ENCODE measurements around the gene S100A12.

DNA sequence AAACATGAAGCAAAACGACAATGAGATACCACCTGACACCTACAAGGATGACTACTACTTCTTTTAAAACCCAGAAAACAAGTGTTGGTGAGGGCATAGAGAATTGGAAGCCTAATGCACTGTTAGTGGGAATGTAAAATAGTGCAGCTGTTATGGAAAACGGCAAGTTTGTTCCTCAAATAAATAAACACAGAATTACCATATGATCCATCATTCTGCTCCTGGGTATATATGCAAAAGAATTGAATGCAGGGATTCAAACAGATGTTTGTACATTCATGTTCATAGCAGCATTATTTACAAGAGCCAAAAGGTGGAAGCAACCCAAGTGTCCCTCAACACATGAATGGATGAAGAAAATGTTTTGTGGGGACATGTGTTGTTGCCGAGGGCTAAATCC, 16.8 kb upstream of the S100A12 start:
- TF ChIP-seq, protein P1, sequence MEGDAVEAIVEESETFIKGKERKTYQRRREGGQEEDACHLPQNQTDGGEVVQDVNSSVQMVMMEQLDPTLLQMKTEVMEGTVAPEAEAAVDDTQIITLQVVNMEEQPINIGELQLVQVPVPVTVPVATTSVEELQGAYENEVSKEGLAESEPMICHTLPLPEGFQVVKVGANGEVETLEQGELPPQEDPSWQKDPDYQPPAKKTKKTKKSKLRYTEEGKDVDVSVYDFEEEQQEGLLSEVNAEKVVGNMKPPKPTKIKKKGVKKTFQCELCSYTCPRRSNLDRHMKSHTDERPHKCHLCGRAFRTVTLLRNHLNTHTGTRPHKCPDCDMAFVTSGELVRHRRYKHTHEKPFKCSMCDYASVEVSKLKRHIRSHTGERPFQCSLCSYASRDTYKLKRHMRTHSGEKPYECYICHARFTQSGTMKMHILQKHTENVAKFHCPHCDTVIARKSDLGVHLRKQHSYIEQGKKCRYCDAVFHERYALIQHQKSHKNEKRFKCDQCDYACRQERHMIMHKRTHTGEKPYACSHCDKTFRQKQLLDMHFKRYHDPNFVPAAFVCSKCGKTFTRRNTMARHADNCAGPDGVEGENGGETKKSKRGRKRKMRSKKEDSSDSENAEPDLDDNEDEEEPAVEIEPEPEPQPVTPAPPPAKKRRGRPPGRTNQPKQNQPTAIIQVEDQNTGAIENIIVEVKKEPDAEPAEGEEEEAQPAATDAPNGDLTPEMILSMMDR (conservative IDR thresholded peaks at IDR 0.05) = no peak
- TF ChIP-seq EZH2 (IDR thresholded peaks at IDR 0.05; ENCODE audit: low read depth) = no peak
